SK-N-SH (cell line): ENCODE data around the gene ICA1. TPM values are rescaled to one million over a fixed set of nuclear protein-coding genes. Genes with fewer than 3 reads are reported as not detected.

Experiments used
- CTCF ChIA-PET: fragments of 300-600, 350-600 bp; formaldehyde crosslinking; extraction: SDS; loops from one replicate; lab custom pipeline; 2021; lab: Yijun Ruan, JAX
- POLR2A ChIA-PET: fragments of 350-600 bp; sonication (Branson Sonifier 250); formaldehyde crosslinking; extraction: SDS; loops from one replicate; lab custom pipeline; 2020; ENCODE audit warnings: antibody characterized with exemption, inconsistent platforms; lab: Yijun Ruan, JAX
- DNase-seq: peaks from one replicate; pipeline ENCODE4 v3.0.0; 2012
- H2AFZ ChIP-seq: fragments of 200-600 bp; sonication (generic); 2 replicates; pipeline ENCODE4 v1.8.1; 2016; ENCODE audit warnings: antibody characterized with exemption, mild to moderate bottlenecking, low read depth
- H3F3A ChIP-seq: fragments of 200-600 bp; sonication (generic); replicated peaks from 2 replicates; pipeline ENCODE3; 2016; ENCODE audit warnings: antibody characterized with exemption, mild to moderate bottlenecking; ENCODE audit not compliant: insufficient read depth
- H3K27ac ChIP-seq, 2 experiments: fragments of 200-500 bp in 1 of 2; fragments of 200-600 bp in 1 of 2; sonication (Bioruptor generic) in 1 of 2; sonication (generic), shearing (Covaris generic) in 1 of 2; 2 replicates each; pipeline versions ENCODE4 v1.5.1 to v1.6.1; 2014 to 2016; ENCODE audit warnings: low read depth in 2 of 2, inconsistent platforms in 1 of 2, low read length in 1 of 2, mild to moderate bottlenecking in 1 of 2, mixed read lengths in 1 of 2
- H3K27me3 ChIP-seq: fragments of 200-600 bp; sonication (generic), shearing (Covaris generic); 2 replicates; pipeline ENCODE4 v1.6.1; 2016; ENCODE audit warnings: mixed run types; ENCODE audit not compliant: insufficient read depth
- H3K36me3 ChIP-seq, 2 experiments: fragments of 200-500 bp in 1 of 2; fragments of 200-600 bp in 1 of 2; sonication (Bioruptor generic) in 1 of 2; sonication (generic) in 1 of 2; replicated peaks in 1 of 2; 2 replicates each; pipeline versions ENCODE3 to v1.5.1; 2014 to 2016; ENCODE audit warnings: low read length in 1 of 2, mild to moderate bottlenecking in 1 of 2; ENCODE audit not compliant: insufficient read depth in 2 of 2, control insufficient read depth in 1 of 2
- H3K4me1 ChIP-seq, 2 experiments: fragments of 200-500 bp in 1 of 2; fragments of 200-600 bp in 1 of 2; sonication (Bioruptor generic) in 1 of 2; sonication (generic), shearing (Covaris generic) in 1 of 2; 2 replicates each; pipeline versions ENCODE4 v1.5.1 to v1.6.1; 2014 to 2016; ENCODE audit warnings: low read depth in 1 of 2, low read length in 1 of 2, mixed run types in 1 of 2; ENCODE audit not compliant: insufficient read depth in 2 of 2, control insufficient read depth in 1 of 2
- H3K4me2 ChIP-seq: fragments of 200-600 bp; sonication (generic), shearing (Covaris generic); 2 replicates; pipeline ENCODE4 v1.6.1; 2017; ENCODE audit warnings: mixed run types
- H3K4me3 ChIP-seq, 2 experiments: fragments of 200-500 bp in 1 of 2; fragments of 200-600 bp in 1 of 2; sonication (Bioruptor generic) in 1 of 2; sonication (generic), shearing (Covaris generic) in 1 of 2; 2 replicates each; pipeline versions ENCODE4 v1.5.1 to v1.8.1; 2014 to 2016; ENCODE audit warnings: low read depth in 2 of 2, inconsistent platforms in 1 of 2, low read length in 1 of 2, mild to moderate bottlenecking in 1 of 2, mixed read lengths in 1 of 2, moderate library complexity in 1 of 2
- H3K79me2 ChIP-seq: fragments of 200-600 bp; sonication (generic); 2 replicates; pipeline ENCODE4 v1.8.1; 2017; ENCODE audit warnings: mild to moderate bottlenecking; ENCODE audit not compliant: insufficient read depth
- H3K9ac ChIP-seq: fragments of 200-600 bp; sonication (generic); 2 replicates; pipeline ENCODE4 v1.6.1; 2017; ENCODE audit warnings: mixed run types
- H3K9me2 ChIP-seq: fragments of 200-600 bp; sonication (generic); 2 replicates; pipeline ENCODE4 v1.6.1; 2017; ENCODE audit warnings: mixed run types
- H3K9me3 ChIP-seq: fragments of 200-600 bp; sonication (generic); 2 replicates; pipeline ENCODE4 v1.6.1; 2017; ENCODE audit warnings: mixed run types, mild to moderate bottlenecking, moderate library complexity
- H4K20me1 ChIP-seq: fragments of 200-600 bp; sonication (generic); 2 replicates; pipeline ENCODE4 v1.6.1; 2017; ENCODE audit warnings: mild to moderate bottlenecking, mixed run types; ENCODE audit not compliant: insufficient read depth
- CHD2 ChIP-seq: fragments of 150-350 bp; IDR thresholded peaks from 2 replicates; pipeline ENCODE4 v1.6.1; 2018; ENCODE audit warnings: low read length; ENCODE audit not compliant: partially characterized antibody
- ELF1 ChIP-seq: IDR thresholded peaks from 2 replicates; pipeline ENCODE4 v1.4.0; 2012
- EP300 ChIP-seq, 2 experiments: IDR thresholded peaks; 2 replicates each; pipeline versions ENCODE4 v1.4.0 to v1.6.1; 2012; ENCODE audit warnings: borderline replicate concordance in 1 of 2, low read depth in 1 of 2, low read length in 1 of 2
- EZH2phosphoT487 ChIP-seq: fragments of 200-600 bp; sonication (generic); IDR thresholded peaks from 2 replicates; pipeline ENCODE4 v1.6.1; 2017; ENCODE audit warnings: low read depth, mixed run types, mild to moderate bottlenecking, antibody characterized with exemption, moderate library complexity, borderline replicate concordance
- FOXJ3 ChIP-seq: sonication (generic); formaldehyde crosslinking; IDR thresholded peaks from 2 replicates; pipeline ENCODE4 v1.5.1; 2020; ENCODE audit warnings: mild to moderate bottlenecking, missing genetic modification reagents
- GABPA ChIP-seq: IDR thresholded peaks from 2 replicates; pipeline ENCODE4 v1.4.0; 2012; ENCODE audit warnings: low read depth, mild to moderate bottlenecking
- IRF3 ChIP-seq: fragments of 150-350 bp; IDR thresholded peaks from 2 replicates; pipeline ENCODE4 v1.6.1; 2016; ENCODE audit warnings: mild to moderate bottlenecking, low read depth, low read length
- JUND ChIP-seq: IDR thresholded peaks from 2 replicates; pipeline ENCODE4 v1.4.0; 2012
- NRF1 ChIP-seq: IDR thresholded peaks from 2 replicates; pipeline ENCODE4 v1.6.1; 2012; ENCODE audit warnings: low read depth, mild to moderate bottlenecking, low read length
- POLR2AphosphoS5 ChIP-seq: IDR thresholded peaks from 2 replicates; pipeline ENCODE4 v1.6.1; 2012; ENCODE audit warnings: low read depth, low read length
- RCOR1 ChIP-seq: fragments of 150-350 bp; IDR thresholded peaks from 2 replicates; pipeline ENCODE4 v1.6.1; 2017; ENCODE audit warnings: antibody characterized with exemption, low read length
- TCF12 ChIP-seq: IDR thresholded peaks from 2 replicates; pipeline ENCODE4 v1.4.0; 2012
- TEAD4 ChIP-seq: IDR thresholded peaks from 2 replicates; pipeline ENCODE4 v1.4.0; 2012; ENCODE audit warnings: mild to moderate bottlenecking, borderline replicate concordance; ENCODE audit not compliant: insufficient read depth
- USF2 ChIP-seq: fragments of 150-350 bp; IDR thresholded peaks from 2 replicates; pipeline ENCODE4 v1.6.1; 2017; ENCODE audit warnings: antibody characterized with exemption, low read length, low read depth, borderline replicate concordance
- YY1 ChIP-seq: IDR thresholded peaks from 2 replicates; pipeline ENCODE4 v1.4.0; 2012; ENCODE audit warnings: low read depth, mild to moderate bottlenecking
- WGBS: methylation state at CpG from one replicate; pipeline ENCODE4 v1.1.6; 2017; ENCODE audit warnings: low lambda C conversion rate; 5-methylcytosine and 5-hydroxymethylcytosine counted together
- polyA plus RNA-seq, 3 experiments: library from polyadenylated mRNA; depleted of rRNA; stranded (reverse); fragments of >200 nt; gene quantifications; 2 replicates each; pipeline ENCODE4 v1.2.3, GENCODE V29; 2012
- TF ChIP-seq, protein P1 (sequence below): fragments of 200-600 bp; sonication (generic); IDR thresholded peaks from 2 replicates; pipeline ENCODE4 v1.6.1; 2017; ENCODE audit warnings: antibody characterized with exemption, mild to moderate bottlenecking, moderate library complexity
- TF ChIP-seq, protein P2 (sequence below): IDR thresholded peaks from 2 replicates; pipeline ENCODE4 v1.4.0; 2012; ENCODE audit warnings: low read depth, borderline replicate concordance
- TF ChIP-seq, protein P3 (sequence below): IDR thresholded peaks from 2 replicates; pipeline ENCODE4; 2012

The ICA1 gene
- polyA plus RNA-seq, 1 of the 3 experiments (the other 2 are of a cell fraction): 2.4 TPM

- H3K79me2 ChIP-seq: no peaks in the 10 kb centered on the region
- POLR2A ChIA-PET: no interaction called here
- WGBS: 19% methylated on average over 2 of the region's 2 CpGs
- H4K20me1 ChIP-seq: no peaks in the 10 kb centered on the region
- H3K27ac ChIP-seq: no peak overlapping the region
- H3K4me1 ChIP-seq: no peaks in the 10 kb centered on the region
- no peaks in the 10 kb centered on the region for H3K27me3 ChIP-seq
- H2AFZ ChIP-seq: no peak overlapping the region
- H3K9me2 ChIP-seq: no peaks in the 10 kb centered on the region
- H3K4me3 ChIP-seq: no peak overlapping the region
- no peak overlapping the region for H3K4me2 ChIP-seq
- no peak for DNase-seq
- H3K9me3 ChIP-seq: no peaks in the 10 kb centered on the region
- no peaks in the 10 kb centered on the region for H3K36me3 ChIP-seq
- no peak for TF ChIP-seq JUND
- TF ChIP-seq POLR2AphosphoS5: no peak
- TF ChIP-seq, protein P1, sequence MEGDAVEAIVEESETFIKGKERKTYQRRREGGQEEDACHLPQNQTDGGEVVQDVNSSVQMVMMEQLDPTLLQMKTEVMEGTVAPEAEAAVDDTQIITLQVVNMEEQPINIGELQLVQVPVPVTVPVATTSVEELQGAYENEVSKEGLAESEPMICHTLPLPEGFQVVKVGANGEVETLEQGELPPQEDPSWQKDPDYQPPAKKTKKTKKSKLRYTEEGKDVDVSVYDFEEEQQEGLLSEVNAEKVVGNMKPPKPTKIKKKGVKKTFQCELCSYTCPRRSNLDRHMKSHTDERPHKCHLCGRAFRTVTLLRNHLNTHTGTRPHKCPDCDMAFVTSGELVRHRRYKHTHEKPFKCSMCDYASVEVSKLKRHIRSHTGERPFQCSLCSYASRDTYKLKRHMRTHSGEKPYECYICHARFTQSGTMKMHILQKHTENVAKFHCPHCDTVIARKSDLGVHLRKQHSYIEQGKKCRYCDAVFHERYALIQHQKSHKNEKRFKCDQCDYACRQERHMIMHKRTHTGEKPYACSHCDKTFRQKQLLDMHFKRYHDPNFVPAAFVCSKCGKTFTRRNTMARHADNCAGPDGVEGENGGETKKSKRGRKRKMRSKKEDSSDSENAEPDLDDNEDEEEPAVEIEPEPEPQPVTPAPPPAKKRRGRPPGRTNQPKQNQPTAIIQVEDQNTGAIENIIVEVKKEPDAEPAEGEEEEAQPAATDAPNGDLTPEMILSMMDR: no peak
- no peak for TF ChIP-seq TCF12
- TF ChIP-seq EZH2phosphoT487: no peak
- TF ChIP-seq IRF3: no peak
- no peak for TF ChIP-seq FOXJ3 (CRISPR knock-in tag)
- no peak for TF ChIP-seq RCOR1
- no peak for TF ChIP-seq ELF1
- no peak for TF ChIP-seq EP300 (IDR thresholded peaks at IDR 0.05; ENCODE audit: borderline replicate concordance in 1 of 2, low read depth in 1 of 2, low read length in 1 of 2)
- no peak for TF ChIP-seq GABPA
- TF ChIP-seq, protein P2, sequence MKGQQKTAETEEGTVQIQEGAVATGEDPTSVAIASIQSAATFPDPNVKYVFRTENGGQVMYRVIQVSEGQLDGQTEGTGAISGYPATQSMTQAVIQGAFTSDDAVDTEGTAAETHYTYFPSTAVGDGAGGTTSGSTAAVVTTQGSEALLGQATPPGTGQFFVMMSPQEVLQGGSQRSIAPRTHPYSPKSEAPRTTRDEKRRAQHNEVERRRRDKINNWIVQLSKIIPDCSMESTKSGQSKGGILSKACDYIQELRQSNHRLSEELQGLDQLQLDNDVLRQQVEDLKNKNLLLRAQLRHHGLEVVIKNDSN: no peak
- no peak for TF ChIP-seq TEAD4
- no peak for TF ChIP-seq CHD2
- TF ChIP-seq USF2: no peak
- TF ChIP-seq YY1: no peak
- no peak for TF ChIP-seq NRF1
- TF ChIP-seq, protein P3, sequence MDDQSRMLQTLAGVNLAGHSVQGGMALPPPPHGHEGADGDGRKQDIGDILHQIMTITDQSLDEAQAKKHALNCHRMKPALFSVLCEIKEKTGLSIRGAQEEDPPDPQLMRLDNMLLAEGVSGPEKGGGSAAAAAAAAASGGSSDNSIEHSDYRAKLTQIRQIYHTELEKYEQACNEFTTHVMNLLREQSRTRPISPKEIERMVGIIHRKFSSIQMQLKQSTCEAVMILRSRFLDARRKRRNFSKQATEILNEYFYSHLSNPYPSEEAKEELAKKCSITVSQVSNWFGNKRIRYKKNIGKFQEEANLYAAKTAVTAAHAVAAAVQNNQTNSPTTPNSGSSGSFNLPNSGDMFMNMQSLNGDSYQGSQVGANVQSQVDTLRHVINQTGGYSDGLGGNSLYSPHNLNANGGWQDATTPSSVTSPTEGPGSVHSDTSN: no peak
- CTCF ChIA-PET: interaction anchor here (0.8 to 2.1 kb wide), 5 partner anchors 9 to 114 kb away, joined by 3 to 10 read pairs (median 3); no protein-coding TSS in a partner anchor
- no peaks in the 10 kb centered on the region for H3F3A ChIP-seq
- H3K9ac ChIP-seq: no peak overlapping the region
Measured at GRCh38 chr7:8305104-8305503, 43.1 kb upstream of the ICA1 start.
